GM12873 (cell line): ENCODE results near the gene VWA3B.

Source experiments
- CTCF ChIP-seq: IDR thresholded peaks from 2 replicates; pipeline ENCODE4 v1.5.1; 2012; ENCODE audit warnings: low read depth, mild to moderate bottlenecking, moderate library complexity, low read length, control low read depth; ENCODE audit not compliant: insufficient read depth; ENCODE audit errors: missing control alignments

The VWA3B gene

GRCh38 chr2:98332989-98333388 is 246.0 kb downstream of the VWA3B start:
- TF ChIP-seq CTCF: no peak

GRCh38 chr2:98333922-98334321 is 247.0 kb downstream of the VWA3B start:
- TF ChIP-seq CTCF: no peak

GRCh38 chr2:98334439-98335078 is 247.6 kb downstream of the VWA3B start:
- TF ChIP-seq CTCF: no peak

GRCh38 chr2:98335271-98335670 is 248.3 kb downstream of the VWA3B start:
- TF ChIP-seq CTCF: no peak

GRCh38 chr2:98341241-98341640 is 254.3 kb downstream of the VWA3B start:
- no peak for TF ChIP-seq CTCF

- TF ChIP-seq CTCF: no peak
Measured at GRCh38 chr2:98343285-98343684, 256.3 kb downstream of the VWA3B start.

GRCh38 chr2:98346311-98347236 is 259.6 kb downstream of the VWA3B start, which contains the start of gene CNGA3:
CNGA3 (plus strand) TSS chr2:98346456; CDS start chr2:98369976, 23,520 bp downstream.
- no peak for TF ChIP-seq CTCF
